Measurements from ENCODE around the gene TPRA1. TPM values are rescaled to one million over a fixed set of nuclear protein-coding genes. Genes with fewer than 3 reads are reported as not detected.

TPRA1 gene
- total and polyA plus RNA-seq, 9 of the 15 experiments (the other 6 are each of a cell fraction or from before 2014, with no cell fraction given) = 0.66 to 21.5 (median 11.1) TPM

GRCh38 chr3:127574880-127575878, 15.4 kb downstream of the TPRA1 start (continued):
- TF ChIP-seq CLOCK (CRISPR knock-in tag; IDR thresholded peaks at IDR 0.05; ENCODE audit: borderline replicate concordance) (no peak), DIDO1 (tag; IDR thresholded peaks at IDR 0.05; ENCODE audit: low read depth) (no peak), ZNF707 (CRISPR knock-in tag; conservative IDR thresholded peaks at IDR 0.05) (no peak), NCOA1 (IDR thresholded peaks at IDR 0.05; ENCODE audit: low read depth) (no peak), ZNF280A (IDR thresholded peaks at IDR 0.05; ENCODE audit: low read depth, partially characterized antibody) (no peak), SLC30A9 (CRISPR knock-in tag; IDR thresholded peaks at IDR 0.05) (no peak)
- TF ChIP-seq, protein P1, sequence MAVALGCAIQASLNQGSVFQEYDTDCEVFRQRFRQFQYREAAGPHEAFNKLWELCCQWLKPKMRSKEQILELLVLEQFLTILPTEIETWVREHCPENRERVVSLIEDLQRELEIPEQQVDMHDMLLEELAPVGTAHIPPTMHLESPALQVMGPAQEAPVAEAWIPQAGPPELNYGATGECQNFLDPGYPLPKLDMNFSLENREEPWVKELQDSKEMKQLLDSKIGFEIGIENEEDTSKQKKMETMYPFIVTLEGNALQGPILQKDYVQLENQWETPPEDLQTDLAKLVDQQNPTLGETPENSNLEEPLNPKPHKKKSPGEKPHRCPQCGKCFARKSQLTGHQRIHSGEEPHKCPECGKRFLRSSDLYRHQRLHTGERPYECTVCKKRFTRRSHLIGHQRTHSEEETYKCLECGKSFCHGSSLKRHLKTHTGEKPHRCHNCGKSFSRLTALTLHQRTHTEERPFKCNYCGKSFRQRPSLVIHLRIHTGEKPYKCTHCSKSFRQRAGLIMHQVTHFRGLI (CRISPR knock-in tag; IDR thresholded peaks at IDR 0.05) = no peak
- TF ChIP-seq, protein P2, sequence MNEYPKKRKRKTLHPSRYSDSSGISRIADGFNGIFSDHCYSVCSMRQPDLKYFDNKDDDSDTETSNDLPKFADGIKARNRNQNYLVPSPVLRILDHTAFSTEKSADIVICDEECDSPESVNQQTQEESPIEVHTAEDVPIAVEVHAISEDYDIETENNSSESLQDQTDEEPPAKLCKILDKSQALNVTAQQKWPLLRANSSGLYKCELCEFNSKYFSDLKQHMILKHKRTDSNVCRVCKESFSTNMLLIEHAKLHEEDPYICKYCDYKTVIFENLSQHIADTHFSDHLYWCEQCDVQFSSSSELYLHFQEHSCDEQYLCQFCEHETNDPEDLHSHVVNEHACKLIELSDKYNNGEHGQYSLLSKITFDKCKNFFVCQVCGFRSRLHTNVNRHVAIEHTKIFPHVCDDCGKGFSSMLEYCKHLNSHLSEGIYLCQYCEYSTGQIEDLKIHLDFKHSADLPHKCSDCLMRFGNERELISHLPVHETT (CRISPR knock-in tag; conservative IDR thresholded peaks at IDR 0.05 in 1 of 2, IDR thresholded peaks at IDR 0.05 in 1 of 2) = no peak
